K562 (cell line): ENCODE data around the gene FYB1. TPM values are rescaled to one million over a fixed set of nuclear protein-coding genes. Genes with fewer than 3 reads are reported as not detected.

ENCODE experiments used
- ATAC-seq: fragments of 200-7000 bp; cut with Tn5 transposase; 3 replicates; pipeline ENCODE4 v1.9.1; 2020; ENCODE audit warnings: moderate library complexity
- BruUV-seq: library from RNA; stranded (reverse); fragments of 400-500 nt; replicated peaks from 2 replicates; lab custom pipeline; 2021; lab: Mats Ljungman, UMichigan
- CTCF ChIA-PET: fragments of 300-600 bp; formaldehyde crosslinking; extraction: SDS; loops from one replicate; lab custom pipeline; 2021; ENCODE audit warnings: low intra/inter-chr PET ratio; lab: Yijun Ruan, JAX
- POLR2A ChIA-PET: fragments of 300-600, 350-650 bp; sonication (Branson Sonifier 250); formaldehyde crosslinking; extraction: SDS; loops from one replicate; lab custom pipeline; 2021; ENCODE audit warnings: antibody characterized with exemption, inconsistent platforms; lab: Yijun Ruan, JAX
- DNase-seq, 4 experiments: peaks; one replicate each; pipeline versions ENCODE4 v3.0.0 to v3.0.0-alpha.2; 2011 to 2018; ENCODE audit warnings: low spot score in 3 of 4, mixed read lengths in 3 of 4; ENCODE audit errors: extremely low read depth in 1 of 4
- FAIRE-seq: peaks from 2 replicates; lab custom pipeline; 2011; peaks lifted over from hg19 to GRCh38; lab: Jason Lieb, UNC
- H2AFZ ChIP-seq: 2 replicates; pipeline ENCODE4 v1.6.0; 2011; ENCODE audit warnings: low read depth, low read length, control low read depth, inconsistent platforms
- H3K27ac ChIP-seq: fragments of 200-600 bp; 3 replicates; pipeline ENCODE4 v1.8.0; 2011; ENCODE audit warnings: low read depth, mild to moderate bottlenecking, control low read depth, inconsistent platforms, low read length, moderate library complexity, mixed read lengths; ENCODE audit errors: extremely low read depth
- H3K27me3 ChIP-seq, 2 experiments: fragments of 300-600 bp in 1 of 2; 2 replicates in 1 of 2; 3 replicates in 1 of 2; pipeline versions ENCODE4 v1.6.0 to v1.8.0; 2011; ENCODE audit warnings: inconsistent platforms in 2 of 2, low read length in 2 of 2, mild to moderate bottlenecking in 1 of 2, mixed read lengths in 1 of 2, moderate library complexity in 1 of 2; ENCODE audit not compliant: control insufficient read depth in 2 of 2, insufficient read depth in 2 of 2
- H3K36me3 ChIP-seq: fragments of 300-600 bp; 3 replicates; pipeline ENCODE4 v1.8.0; 2011; ENCODE audit warnings: mild to moderate bottlenecking, low read length, inconsistent platforms; ENCODE audit not compliant: control insufficient read depth, insufficient read depth
- H3K4me1 ChIP-seq, 2 experiments: fragments of 200-600 bp in 1 of 2; replicated peaks in 1 of 2; 2 replicates in 1 of 2; 3 replicates in 1 of 2; pipeline versions ENCODE4 v1.5.1 to v1.8.0; 2011; ENCODE audit warnings: inconsistent platforms in 2 of 2, low read length in 2 of 2, mild to moderate bottlenecking in 1 of 2, mixed read lengths in 1 of 2, moderate library complexity in 1 of 2; ENCODE audit not compliant: control insufficient read depth in 2 of 2, insufficient read depth in 2 of 2
- H3K4me2 ChIP-seq: 2 replicates; pipeline ENCODE4 v1.6.1; 2011; ENCODE audit warnings: low read length, control low read depth, inconsistent platforms, mixed read lengths; ENCODE audit not compliant: insufficient read depth
- H3K4me3 ChIP-seq: fragments of 200-600 bp; sonication (generic), shearing (Covaris generic); 2 replicates; pipeline ENCODE4 v1.5.1; 2016; ENCODE audit warnings: control low read depth, inconsistent platforms
- H3K79me2 ChIP-seq: fragments of 200-600 bp; 3 replicates; pipeline ENCODE4 v1.8.0; 2011; ENCODE audit warnings: low read length, inconsistent platforms; ENCODE audit not compliant: control insufficient read depth, insufficient read depth
- H3K9ac ChIP-seq, 2 experiments: 2 replicates each; pipeline versions ENCODE4 v1.6.0 to v1.6.1; 2011; ENCODE audit warnings: low read depth in 2 of 2, low read length in 2 of 2, control low read depth in 1 of 2, inconsistent platforms in 1 of 2, mild to moderate bottlenecking in 1 of 2, mixed read lengths in 1 of 2; ENCODE audit not compliant: insufficient read depth in 1 of 2
- H3K9me1 ChIP-seq: one replicate; pipeline ENCODE4 v1.6.0; 2011; ENCODE audit warnings: inconsistent platforms, mild to moderate bottlenecking, low read length, moderate library complexity; ENCODE audit not compliant: control insufficient read depth, insufficient read depth
- H3K9me3 ChIP-seq: replicated peaks from 2 replicates; pipeline ENCODE4 v1.5.1; 2011; ENCODE audit warnings: low read depth, low read length, inconsistent platforms; ENCODE audit not compliant: control insufficient read depth, insufficient read depth
- H4K20me1 ChIP-seq: replicated peaks from 2 replicates; pipeline ENCODE4 v1.6.1; 2011; ENCODE audit warnings: low read length, inconsistent platforms, mixed read lengths; ENCODE audit not compliant: control insufficient read depth, insufficient read depth
- ARID2 ChIP-seq: fragments of 450-650 bp; IDR thresholded peaks from 2 replicates; pipeline ENCODE4 v1.6.1; 2017; ENCODE audit warnings: antibody characterized with exemption, mild to moderate bottlenecking
- CCAR2 ChIP-seq: fragments of 200-400 bp; formaldehyde crosslinking; IDR thresholded peaks from 2 replicates; pipeline ENCODE4 v1.6.1; 2017; ENCODE audit warnings: mild to moderate bottlenecking, low read depth, low read length
- ERF ChIP-seq: fragments of 450-650 bp; formaldehyde crosslinking; IDR thresholded peaks from 2 replicates; pipeline ENCODE4 v1.4.0; 2020; ENCODE audit warnings: mild to moderate bottlenecking, mixed read lengths
- ETV6 ChIP-seq, 3 experiments: fragments of 150-350 bp in 1 of 3; sonication (generic) in 1 of 3; formaldehyde crosslinking in 1 of 3; IDR thresholded peaks; 2 replicates each; pipeline versions ENCODE4 v1.6.1 to v1.8.0; 2014 to 2022; ENCODE audit warnings: borderline replicate concordance in 2 of 3, low read depth in 2 of 3, antibody characterized with exemption in 1 of 3, low read length in 1 of 3, mild to moderate bottlenecking in 1 of 3, missing genetic modification reagents in 1 of 3
- FOXK1 ChIP-seq: sonication (generic); formaldehyde crosslinking; IDR thresholded peaks from 2 replicates; pipeline ENCODE4 v1.8.0; 2022; ENCODE audit warnings: missing genetic modification reagents, mild to moderate bottlenecking, borderline replicate concordance
- NFATC3 ChIP-seq: fragments of 450-650 bp; IDR thresholded peaks from 2 replicates; pipeline ENCODE4 v1.6.1; 2017; ENCODE audit warnings: mild to moderate bottlenecking
- OTX1 ChIP-seq: fragments of 450-650 bp; formaldehyde crosslinking; IDR thresholded peaks from 2 replicates; pipeline ENCODE4 v1.4.0; 2022; ENCODE audit warnings: mild to moderate bottlenecking
- RAD21 ChIP-seq, 2 experiments: fragments of 250-450 bp in 1 of 2; fragments of 450-650 bp in 1 of 2; sonication (Bioruptor Pico) in 1 of 2; formaldehyde crosslinking in 1 of 2; IDR thresholded peaks in 1 of 2; conservative IDR thresholded peaks in 1 of 2; 2 replicates each; pipeline versions ENCODE4 v1.4.0 to v1.8.0; 2020 to 2022; ENCODE audit warnings: mild to moderate bottlenecking in 2 of 2, moderate library complexity in 1 of 2
- SP1 ChIP-seq: sonication (generic); formaldehyde crosslinking; IDR thresholded peaks from 2 replicates; pipeline ENCODE4 v1.8.1; 2022; ENCODE audit warnings: mild to moderate bottlenecking, missing genetic modification reagents
- TAF1 ChIP-seq: IDR thresholded peaks from 2 replicates; pipeline ENCODE4 v1.6.1; 2011; ENCODE audit warnings: mild to moderate bottlenecking, low read length, moderate library complexity; ENCODE audit not compliant: insufficient read depth, control insufficient read depth, severe bottlenecking; ENCODE audit errors: extremely low read depth
- TCF7L2 ChIP-seq: fragments of 150-350 bp; IDR thresholded peaks from 2 replicates; pipeline ENCODE4 v1.6.1; 2016; ENCODE audit warnings: low read depth, mild to moderate bottlenecking, low read length, moderate library complexity
- YY1 ChIP-seq, 3 experiments: IDR thresholded peaks; 2 replicates each; pipeline ENCODE4 v1.6.1; 2011; ENCODE audit warnings: low read length in 2 of 3, mild to moderate bottlenecking in 2 of 3, moderate library complexity in 2 of 3, borderline replicate concordance in 1 of 3, control low read depth in 1 of 3, low read depth in 1 of 3; ENCODE audit not compliant: insufficient read depth in 3 of 3, insufficient replicate concordance in 2 of 3, control insufficient read depth in 1 of 3, insufficient read length in 1 of 3; ENCODE audit errors: extremely low read depth in 1 of 3
- ZNF124 ChIP-seq: sonication (generic); formaldehyde crosslinking; IDR thresholded peaks from 2 replicates; pipeline ENCODE4 v1.8.1; 2022; ENCODE audit warnings: missing genetic modification reagents
- ZNF134 ChIP-seq: fragments of 250-450 bp; sonication (Bioruptor Pico); conservative IDR thresholded peaks from 2 replicates; pipeline ENCODE4 v1.4.0; 2020
- ZNF224 ChIP-seq: sonication (generic); formaldehyde crosslinking; IDR thresholded peaks from 2 replicates; pipeline ENCODE4 v1.8.0; 2022; ENCODE audit warnings: mild to moderate bottlenecking, missing genetic modification reagents
- WGBS: fragments of 100-300 bp; shearing (Covaris generic); methylation state at CpG from one replicate; pipeline ENCODE4 v1.1.6; 2016; ENCODE audit warnings: low coverage, mixed read lengths; ENCODE audit not compliant: insufficient coverage; ENCODE audit errors: missing lambda C conversion rate; 5-methylcytosine and 5-hydroxymethylcytosine counted together
- in situ Hi-C: fragments of 300-500 bp; cut with MboI; formaldehyde crosslinking; loops from 4 replicates; pipeline ENCODE4 v1.15.0; 2018; ENCODE audit warnings: inconsistent platforms, mixed read lengths
- intact Hi-C: fragments of 100-400 bp; cut with micrococcal nuclease; formaldehyde crosslinking; loops from 2 replicates; pipeline ENCODE4 v1.14.2; 2022
- polyA plus RNA-seq, 8 experiments: library from polyadenylated mRNA; depleted of rRNA in 4 of 8; stranded (reverse) in 5 of 8; unstranded in 3 of 8; fragments of >200 nt; fragmentation: Nextera tagmentation in 2 of 8; fragmentation: Illumina TruSeq in 1 of 8; extraction: Ambion mirVana in 2 of 8; extraction: Trizol in 1 of 8; gene quantifications; 2 replicates each; pipeline versions ENCODE4 v1.2.1 to v1.2.3, GENCODE V29; 2011 to 2014; ENCODE audit warnings: inconsistent platforms in 1 of 8, missing spikeins in 1 of 8
- total RNA-seq, 7 experiments: library from RNA; depleted of rRNA in 6 of 7; stranded (reverse); fragments of >200 nt in 6 of 7; fragmentation: Illumina TruSeq in 2 of 7; extraction: Trizol in 2 of 7; gene quantifications; 2 replicates each; pipeline versions ENCODE4 v1.2.1 to v1.2.3, GENCODE V29; 2011 to 2021; ENCODE audit warnings: low replicate concordance in 1 of 7
- TF ChIP-seq, protein P1 (sequence below): fragments of 250-450 bp; sonication (Bioruptor Pico); IDR thresholded peaks from 2 replicates; pipeline ENCODE4 v1.5.1; 2021; ENCODE audit warnings: mild to moderate bottlenecking
- TF ChIP-seq, protein P2 (sequence below): fragments of 250-450 bp; sonication (Bioruptor Pico); IDR thresholded peaks from 2 replicates; pipeline ENCODE4 v1.8.0; 2021; ENCODE audit warnings: borderline replicate concordance, mild to moderate bottlenecking, moderate library complexity; ENCODE audit not compliant: poor library complexity, severe bottlenecking
- TF ChIP-seq, protein P3 (sequence below): fragments of 450-650 bp; IDR thresholded peaks from 2 replicates; pipeline ENCODE4 v1.6.1; 2016; ENCODE audit warnings: mild to moderate bottlenecking

The FYB1 gene
- total and polyA plus RNA-seq, 9 of the 15 experiments (the other 6 are each of a cell fraction or from before 2014, with no cell fraction given) = 4.7 to 31.5 (median 9.7) TPM

DNA sequence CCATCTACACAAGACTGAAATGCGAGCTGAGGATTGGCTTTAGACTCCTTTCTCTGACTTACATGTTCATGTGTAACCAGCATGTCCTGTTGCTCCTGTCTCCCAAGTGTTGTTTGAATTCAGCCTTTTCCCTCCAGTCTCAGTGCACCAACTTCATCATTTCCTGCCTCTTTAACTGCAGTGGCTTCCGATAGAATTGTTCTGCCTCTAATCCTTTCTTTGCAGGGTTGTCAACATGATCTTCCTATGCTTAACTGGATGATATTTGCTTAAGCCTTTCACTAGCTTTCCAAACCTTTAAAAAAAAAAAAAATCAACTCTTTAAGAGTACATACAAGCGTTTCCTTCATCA is 6.7 kb upstream of the FYB1 start:
- WGBS = 43% methylated on average over 3 of the region's 3 CpGs
- peak overlapping the region; percentile 58 for H2AFZ ChIP-seq
- H3K36me3 ChIP-seq = no peaks in the 10 kb centered on the region
- POLR2A ChIA-PET = interaction anchor here (0.6 kb wide), 1 partner anchor 31 kb away, joined by 4 read pairs; no protein-coding TSS in a partner anchor
- no peaks in the 10 kb centered on the region for H3K79me2 ChIP-seq
- no peaks in the 10 kb centered on the region for H3K9me3 ChIP-seq
- H3K4me1 ChIP-seq = peaks cover 4 to 20% of the 10 kb centered on the region in 2 experiments; a peak in 4 of 5 replicates
- H3K27ac ChIP-seq = no peak overlapping the region
- H3K27me3 ChIP-seq = no peaks in the 10 kb centered on the region; a peak in 1 of 5 replicates
- no TSS peak for BruUV-seq
- H3K4me2 ChIP-seq = no peak overlapping the region
- intact Hi-C loops = no loop called here
- H3K4me3 ChIP-seq = no peak overlapping the region
- no peaks in the 10 kb centered on the region for H3K9me1 ChIP-seq
- DNase-seq (no peak), ATAC-seq (no peak), FAIRE-seq (no peak)
- CTCF ChIA-PET = no interaction called here
- in situ Hi-C loops = no loop called here
- H3K9ac ChIP-seq = no peak overlapping the region
- no peaks in the 10 kb centered on the region for H4K20me1 ChIP-seq
- TF ChIP-seq ARID2 (no peak), ZNF134 (CRISPR knock-in tag) (no peak), ZNF224 (CRISPR knock-in tag) (no peak), YY1 (IDR thresholded peaks at IDR 0.05; ENCODE audit: borderline replicate concordance in 1 of 3, control insufficient read depth in 1 of 3, extremely low read depth in 1 of 3, insufficient read depth in 3 of 3, insufficient read length in 1 of 3, insufficient replicate concordance in 2 of 3, low read depth in 1 of 3, low read length in 2 of 3) (no peak), RAD21 (CRISPR knock-in tag; conservative IDR thresholded peaks at IDR 0.05 in 1 of 2, IDR thresholded peaks at IDR 0.05 in 1 of 2) (no peak), NFATC3 (no peak), ERF (CRISPR knock-in tag) (no peak), SP1 (CRISPR knock-in tag) (no peak), ZNF124 (CRISPR knock-in tag) (no peak), FOXK1 (CRISPR knock-in tag) (no peak), ETV6 (IDR thresholded peaks at IDR 0.05; ENCODE audit: borderline replicate concordance in 1 of 2, low read depth in 2 of 2, low read length in 1 of 2) (no peak), ETV6 (CRISPR knock-in tag; IDR thresholded peaks at IDR 0.05; ENCODE audit: borderline replicate concordance) (no peak), TCF7L2 (no peak), CCAR2 (no peak), TAF1 (no peak), OTX1 (no peak)
- TF ChIP-seq, protein P1, sequence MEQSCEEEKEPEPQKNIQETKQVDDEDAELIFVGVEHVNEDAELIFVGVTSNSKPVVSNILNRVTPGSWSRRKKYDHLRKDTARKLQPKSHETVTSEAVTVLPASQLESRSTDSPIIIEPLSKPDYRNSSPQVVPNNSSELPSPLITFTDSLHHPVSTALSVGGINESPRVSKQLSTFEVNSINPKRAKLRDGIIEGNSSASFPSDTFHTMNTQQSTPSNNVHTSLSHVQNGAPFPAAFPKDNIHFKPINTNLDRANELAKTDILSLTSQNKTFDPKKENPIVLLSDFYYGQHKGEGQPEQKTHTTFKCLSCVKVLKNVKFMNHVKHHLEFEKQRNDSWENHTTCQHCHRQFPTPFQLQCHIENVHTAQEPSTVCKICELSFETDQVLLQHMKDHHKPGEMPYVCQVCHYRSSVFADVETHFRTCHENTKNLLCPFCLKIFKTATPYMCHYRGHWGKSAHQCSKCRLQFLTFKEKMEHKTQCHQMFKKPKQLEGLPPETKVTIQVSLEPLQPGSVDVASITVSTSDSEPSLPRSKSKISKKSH (CRISPR knock-in tag) = no peak
- TF ChIP-seq, protein P2, sequence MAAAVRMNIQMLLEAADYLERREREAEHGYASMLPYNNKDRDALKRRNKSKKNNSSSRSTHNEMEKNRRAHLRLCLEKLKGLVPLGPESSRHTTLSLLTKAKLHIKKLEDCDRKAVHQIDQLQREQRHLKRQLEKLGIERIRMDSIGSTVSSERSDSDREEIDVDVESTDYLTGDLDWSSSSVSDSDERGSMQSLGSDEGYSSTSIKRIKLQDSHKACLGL (CRISPR knock-in tag) = no peak
- TF ChIP-seq, protein P3, sequence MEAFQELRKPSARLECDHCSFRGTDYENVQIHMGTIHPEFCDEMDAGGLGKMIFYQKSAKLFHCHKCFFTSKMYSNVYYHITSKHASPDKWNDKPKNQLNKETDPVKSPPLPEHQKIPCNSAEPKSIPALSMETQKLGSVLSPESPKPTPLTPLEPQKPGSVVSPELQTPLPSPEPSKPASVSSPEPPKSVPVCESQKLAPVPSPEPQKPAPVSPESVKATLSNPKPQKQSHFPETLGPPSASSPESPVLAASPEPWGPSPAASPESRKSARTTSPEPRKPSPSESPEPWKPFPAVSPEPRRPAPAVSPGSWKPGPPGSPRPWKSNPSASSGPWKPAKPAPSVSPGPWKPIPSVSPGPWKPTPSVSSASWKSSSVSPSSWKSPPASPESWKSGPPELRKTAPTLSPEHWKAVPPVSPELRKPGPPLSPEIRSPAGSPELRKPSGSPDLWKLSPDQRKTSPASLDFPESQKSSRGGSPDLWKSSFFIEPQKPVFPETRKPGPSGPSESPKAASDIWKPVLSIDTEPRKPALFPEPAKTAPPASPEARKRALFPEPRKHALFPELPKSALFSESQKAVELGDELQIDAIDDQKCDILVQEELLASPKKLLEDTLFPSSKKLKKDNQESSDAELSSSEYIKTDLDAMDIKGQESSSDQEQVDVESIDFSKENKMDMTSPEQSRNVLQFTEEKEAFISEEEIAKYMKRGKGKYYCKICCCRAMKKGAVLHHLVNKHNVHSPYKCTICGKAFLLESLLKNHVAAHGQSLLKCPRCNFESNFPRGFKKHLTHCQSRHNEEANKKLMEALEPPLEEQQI = no peak
